K562 (cell line): ENCODE data around the gene TSTD1. TPM values are rescaled to one million over a fixed set of nuclear protein-coding genes. Genes with fewer than 3 reads are reported as not detected.
"Not testable (repeated sequence)": the region's sequence is repeated elsewhere in the genome, so short reads cannot be mapped to it uniquely, and the experiment has no call there.

Experiments used
- ATAC-seq: fragments of 200-7000 bp; cut with Tn5 transposase; 3 replicates; pipeline ENCODE4 v1.9.1; 2020; ENCODE audit warnings: moderate library complexity
- BruUV-seq: library from RNA; stranded (reverse); fragments of 400-500 nt; replicated peaks from 2 replicates; lab custom pipeline; 2021; lab: Mats Ljungman, UMichigan
- CTCF ChIA-PET: fragments of 300-600 bp; formaldehyde crosslinking; extraction: SDS; loops from one replicate; lab custom pipeline; 2021; ENCODE audit warnings: low intra/inter-chr PET ratio; lab: Yijun Ruan, JAX
- POLR2A ChIA-PET: fragments of 300-600, 350-650 bp; sonication (Branson Sonifier 250); formaldehyde crosslinking; extraction: SDS; loops from one replicate; lab custom pipeline; 2021; ENCODE audit warnings: antibody characterized with exemption, inconsistent platforms; lab: Yijun Ruan, JAX
- DNase-seq, 4 experiments: peaks; one replicate each; pipeline versions ENCODE4 v3.0.0 to v3.0.0-alpha.2; 2011 to 2018; ENCODE audit warnings: low spot score in 3 of 4, mixed read lengths in 3 of 4; ENCODE audit errors: extremely low read depth in 1 of 4
- FAIRE-seq: peaks from 2 replicates; lab custom pipeline; 2011; peaks lifted over from hg19 to GRCh38; lab: Jason Lieb, UNC
- H2AFZ ChIP-seq: 2 replicates; pipeline ENCODE4 v1.6.0; 2011; ENCODE audit warnings: low read depth, low read length, control low read depth, inconsistent platforms
- H3K27ac ChIP-seq: fragments of 200-600 bp; 3 replicates; pipeline ENCODE4 v1.8.0; 2011; ENCODE audit warnings: low read depth, mild to moderate bottlenecking, control low read depth, inconsistent platforms, low read length, moderate library complexity, mixed read lengths; ENCODE audit errors: extremely low read depth
- H3K27me3 ChIP-seq, 2 experiments: fragments of 300-600 bp in 1 of 2; 2 replicates in 1 of 2; 3 replicates in 1 of 2; pipeline versions ENCODE4 v1.6.0 to v1.8.0; 2011; ENCODE audit warnings: inconsistent platforms in 2 of 2, low read length in 2 of 2, mild to moderate bottlenecking in 1 of 2, mixed read lengths in 1 of 2, moderate library complexity in 1 of 2; ENCODE audit not compliant: control insufficient read depth in 2 of 2, insufficient read depth in 2 of 2
- H3K36me3 ChIP-seq: fragments of 300-600 bp; 3 replicates; pipeline ENCODE4 v1.8.0; 2011; ENCODE audit warnings: mild to moderate bottlenecking, low read length, inconsistent platforms; ENCODE audit not compliant: control insufficient read depth, insufficient read depth
- H3K4me1 ChIP-seq, 2 experiments: fragments of 200-600 bp in 1 of 2; replicated peaks in 1 of 2; 2 replicates in 1 of 2; 3 replicates in 1 of 2; pipeline versions ENCODE4 v1.5.1 to v1.8.0; 2011; ENCODE audit warnings: inconsistent platforms in 2 of 2, low read length in 2 of 2, mild to moderate bottlenecking in 1 of 2, mixed read lengths in 1 of 2, moderate library complexity in 1 of 2; ENCODE audit not compliant: control insufficient read depth in 2 of 2, insufficient read depth in 2 of 2
- H3K4me2 ChIP-seq: 2 replicates; pipeline ENCODE4 v1.6.1; 2011; ENCODE audit warnings: low read length, control low read depth, inconsistent platforms, mixed read lengths; ENCODE audit not compliant: insufficient read depth
- H3K4me3 ChIP-seq: fragments of 200-600 bp; sonication (generic), shearing (Covaris generic); 2 replicates; pipeline ENCODE4 v1.5.1; 2016; ENCODE audit warnings: control low read depth, inconsistent platforms
- H3K79me2 ChIP-seq: fragments of 200-600 bp; 3 replicates; pipeline ENCODE4 v1.8.0; 2011; ENCODE audit warnings: low read length, inconsistent platforms; ENCODE audit not compliant: control insufficient read depth, insufficient read depth
- H3K9ac ChIP-seq, 2 experiments: 2 replicates each; pipeline versions ENCODE4 v1.6.0 to v1.6.1; 2011; ENCODE audit warnings: low read depth in 2 of 2, low read length in 2 of 2, control low read depth in 1 of 2, inconsistent platforms in 1 of 2, mild to moderate bottlenecking in 1 of 2, mixed read lengths in 1 of 2; ENCODE audit not compliant: insufficient read depth in 1 of 2
- H3K9me1 ChIP-seq: one replicate; pipeline ENCODE4 v1.6.0; 2011; ENCODE audit warnings: inconsistent platforms, mild to moderate bottlenecking, low read length, moderate library complexity; ENCODE audit not compliant: control insufficient read depth, insufficient read depth
- H3K9me3 ChIP-seq: replicated peaks from 2 replicates; pipeline ENCODE4 v1.5.1; 2011; ENCODE audit warnings: low read depth, low read length, inconsistent platforms; ENCODE audit not compliant: control insufficient read depth, insufficient read depth
- H4K20me1 ChIP-seq: replicated peaks from 2 replicates; pipeline ENCODE4 v1.6.1; 2011; ENCODE audit warnings: low read length, inconsistent platforms, mixed read lengths; ENCODE audit not compliant: control insufficient read depth, insufficient read depth
- GTF2A2 ChIP-seq: IDR thresholded peaks from 2 replicates; pipeline ENCODE4 v1.6.1; 2016; ENCODE audit warnings: mild to moderate bottlenecking, missing genetic modification characterization, missing compliant biosample characterization
- KLF6 ChIP-seq: fragments of 250-450 bp; sonication (Bioruptor Pico); IDR thresholded peaks from 2 replicates; pipeline ENCODE4 v1.4.0; 2020; ENCODE audit warnings: mild to moderate bottlenecking, moderate library complexity, borderline replicate concordance
- MAFG ChIP-seq: fragments of 450-650 bp; conservative IDR thresholded peaks from 2 replicates; pipeline ENCODE4 v1.6.1; 2016; ENCODE audit warnings: missing genetic modification characterization, missing compliant biosample characterization
- MEF2D ChIP-seq: conservative IDR thresholded peaks from 2 replicates; pipeline ENCODE4 v1.6.1; 2016; ENCODE audit warnings: low read depth, missing genetic modification characterization, missing compliant biosample characterization
- PYGO2 ChIP-seq: fragments of 450-650 bp; IDR thresholded peaks from 2 replicates; pipeline ENCODE4 v1.6.1; 2016; ENCODE audit warnings: mild to moderate bottlenecking, missing genetic modification characterization, moderate library complexity, missing compliant biosample characterization
- SMAD3 ChIP-seq: fragments of 450-650 bp; formaldehyde crosslinking; conservative IDR thresholded peaks from 2 replicates; pipeline ENCODE4 v1.4.0; 2020; ENCODE audit warnings: mild to moderate bottlenecking
- SMAD4 ChIP-seq: fragments of 250-450 bp; sonication (Bioruptor Pico); conservative IDR thresholded peaks from 2 replicates; pipeline ENCODE4 v1.8.0; 2021; ENCODE audit warnings: inconsistent platforms, mild to moderate bottlenecking, moderate library complexity
- TAF7 ChIP-seq: fragments of 450-650 bp; IDR thresholded peaks from 2 replicates; pipeline ENCODE4 v1.6.1; 2016; ENCODE audit warnings: missing genetic modification characterization, missing compliant biosample characterization
- TEAD1 ChIP-seq, 2 experiments: fragments of 450-650 bp in 1 of 2; sonication (generic) in 1 of 2; formaldehyde crosslinking; IDR thresholded peaks; 2 replicates each; pipeline versions ENCODE4 v1.4.0 to v1.8.0; 2020 to 2022; ENCODE audit warnings: mild to moderate bottlenecking in 2 of 2, missing genetic modification reagents in 1 of 2
- ZNF239 ChIP-seq: fragments of 250-450 bp; sonication (Bioruptor Pico); IDR thresholded peaks from 2 replicates; pipeline ENCODE4 v1.4.0; 2020; ENCODE audit warnings: mild to moderate bottlenecking
- ZNF444 ChIP-seq: fragments of 250-450 bp; sonication (Bioruptor Pico); IDR thresholded peaks from 2 replicates; pipeline ENCODE4 v1.4.0; 2020; ENCODE audit warnings: mild to moderate bottlenecking, moderate library complexity
- ZNF445 ChIP-seq: fragments of 250-450 bp; sonication (Bioruptor Pico); IDR thresholded peaks from 2 replicates; pipeline ENCODE4 v1.4.0; 2020; ENCODE audit warnings: low read depth, mild to moderate bottlenecking, moderate library complexity
- ZNF583 ChIP-seq: fragments of 250-450 bp; sonication (Bioruptor Pico); IDR thresholded peaks from 2 replicates; pipeline ENCODE4 v1.4.0; 2020
- WGBS: fragments of 100-300 bp; shearing (Covaris generic); methylation state at CpG from one replicate; pipeline ENCODE4 v1.1.6; 2016; ENCODE audit warnings: low coverage, mixed read lengths; ENCODE audit not compliant: insufficient coverage; ENCODE audit errors: missing lambda C conversion rate; 5-methylcytosine and 5-hydroxymethylcytosine counted together
- in situ Hi-C: fragments of 300-500 bp; cut with MboI; formaldehyde crosslinking; loops from 4 replicates; pipeline ENCODE4 v1.15.0; 2018; ENCODE audit warnings: inconsistent platforms, mixed read lengths
- intact Hi-C: fragments of 100-400 bp; cut with micrococcal nuclease; formaldehyde crosslinking; loops from 2 replicates; pipeline ENCODE4 v1.14.2; 2022
- polyA plus RNA-seq, 8 experiments: library from polyadenylated mRNA; depleted of rRNA in 4 of 8; stranded (reverse) in 5 of 8; unstranded in 3 of 8; fragments of >200 nt; fragmentation: Nextera tagmentation in 2 of 8; fragmentation: Illumina TruSeq in 1 of 8; extraction: Ambion mirVana in 2 of 8; extraction: Trizol in 1 of 8; gene quantifications; 2 replicates each; pipeline versions ENCODE4 v1.2.1 to v1.2.3, GENCODE V29; 2011 to 2014; ENCODE audit warnings: inconsistent platforms in 1 of 8, missing spikeins in 1 of 8
- total RNA-seq, 7 experiments: library from RNA; depleted of rRNA in 6 of 7; stranded (reverse); fragments of >200 nt in 6 of 7; fragmentation: Illumina TruSeq in 2 of 7; extraction: Trizol in 2 of 7; gene quantifications; 2 replicates each; pipeline versions ENCODE4 v1.2.1 to v1.2.3, GENCODE V29; 2011 to 2021; ENCODE audit warnings: low replicate concordance in 1 of 7
- TF ChIP-seq, protein P1 (sequence below), 2 experiments: fragments of 450-650 bp; conservative IDR thresholded peaks; 2 replicates each; pipeline ENCODE4 v1.6.1; 2017; ENCODE audit warnings: mild to moderate bottlenecking in 2 of 2, moderate library complexity in 2 of 2
- TF ChIP-seq, protein P2 (sequence below): fragments of 450-650 bp; IDR thresholded peaks from 2 replicates; pipeline ENCODE4 v1.6.1; 2016; ENCODE audit warnings: antibody characterized with exemption
- TF ChIP-seq, protein P3 (sequence below): fragments of 450-650 bp; formaldehyde crosslinking; IDR thresholded peaks from 2 replicates; pipeline ENCODE4 v1.4.0; 2020; ENCODE audit warnings: mild to moderate bottlenecking, moderate library complexity
- TF ChIP-seq, protein P4 (sequence below): fragments of 250-450 bp; sonication (Bioruptor Pico); IDR thresholded peaks from 2 replicates; pipeline ENCODE4 v1.8.0; 2021; ENCODE audit warnings: mild to moderate bottlenecking, moderate library complexity

TSTD1 gene
- total and polyA plus RNA-seq, 9 of the 15 experiments (the other 6 are each of a cell fraction or from before 2014, with no cell fraction given), result 0.23 to 0.53 TPM; not detected in 7

DNA sequence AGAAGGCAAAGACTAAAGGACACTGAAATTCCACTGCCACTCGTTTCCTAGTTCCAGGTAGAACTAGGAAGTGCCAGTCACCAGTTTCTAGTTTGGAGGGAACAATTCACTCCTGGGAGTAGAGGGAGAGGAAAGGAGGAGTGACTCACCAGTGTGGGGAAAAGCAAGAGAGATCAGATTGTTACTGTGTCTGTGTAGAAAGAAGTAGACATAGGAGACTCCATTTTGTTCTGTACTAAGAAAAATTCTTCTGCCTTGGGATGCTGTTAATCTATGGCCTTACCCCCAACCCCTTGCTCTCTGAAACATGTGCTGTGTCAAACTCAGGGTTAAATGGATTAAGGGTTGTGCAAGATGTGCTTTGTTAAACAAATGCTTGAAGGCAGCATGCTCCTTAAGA, 22.1 kb downstream of the TSTD1 start:
- CTCF ChIA-PET, BruUV-seq, POLR2A ChIA-PET, H3K4me3 ChIP-seq, H2AFZ ChIP-seq, DNase-seq, FAIRE-seq, H3K36me3 ChIP-seq, H3K9ac ChIP-seq, H4K20me1 ChIP-seq, H3K4me2 ChIP-seq, in situ Hi-C loops, H3K27me3 ChIP-seq, ATAC-seq, intact Hi-C loops, H3K9me1 ChIP-seq, H3K9me3 ChIP-seq: not testable (repeated sequence)
- 92% methylated on average over 1 of the region's 1 CpG for WGBS
- peaks cover 79% of the 10 kb centered on the region for H3K79me2 ChIP-seq
- peaks cover 42 to 47% of the 10 kb centered on the region in 2 experiments for H3K4me1 ChIP-seq
- H3K27ac ChIP-seq, result 0 out of 3 replicates have a peak overlapping the region, but pooled peaks have one; percentile 25
- TF ChIP-seq, protein P1, sequence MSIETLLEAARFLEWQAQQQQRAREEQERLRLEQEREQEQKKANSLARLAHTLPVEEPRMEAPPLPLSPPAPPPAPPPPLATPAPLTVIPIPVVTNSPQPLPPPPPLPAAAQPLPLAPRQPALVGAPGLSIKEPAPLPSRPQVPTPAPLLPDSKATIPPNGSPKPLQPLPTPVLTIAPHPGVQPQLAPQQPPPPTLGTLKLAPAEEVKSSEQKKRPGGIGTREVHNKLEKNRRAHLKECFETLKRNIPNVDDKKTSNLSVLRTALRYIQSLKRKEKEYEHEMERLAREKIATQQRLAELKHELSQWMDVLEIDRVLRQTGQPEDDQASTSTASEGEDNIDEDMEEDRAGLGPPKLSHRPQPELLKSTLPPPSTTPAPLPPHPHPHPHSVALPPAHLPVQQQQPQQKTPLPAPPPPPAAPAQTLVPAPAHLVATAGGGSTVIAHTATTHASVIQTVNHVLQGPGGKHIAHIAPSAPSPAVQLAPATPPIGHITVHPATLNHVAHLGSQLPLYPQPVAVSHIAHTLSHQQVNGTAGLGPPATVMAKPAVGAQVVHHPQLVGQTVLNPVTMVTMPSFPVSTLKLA (conservative IDR thresholded peaks at IDR 0.05), result 0 out of 4 replicates have a peak, but pooled peaks of 1 of the 2 experiments have one; percentile 19
- TF ChIP-seq ZNF444 (CRISPR knock-in tag) (peak; percentile 63; the same call in 1 of the 2 replicates), KLF6 (CRISPR knock-in tag) (peak; percentile 87; the same call in 1 of the 2 replicates), MEF2D (peak; percentile 87), GTF2A2 (tag) (peak; percentile 84), MAFG (tag) (peak; percentile 22; the same call in 1 of the 2 replicates), ZNF239 (CRISPR knock-in tag) (0 out of 2 replicates have a peak, but pooled peaks have one; percentile 45), TEAD1 (CRISPR knock-in tag; IDR thresholded peaks at IDR 0.05) (peak in 1 of 2 experiments; percentile 52; a peak in 1 of 4 replicates), TAF7 (tag) (0 out of 2 replicates have a peak, but pooled peaks have one; percentile 29), ZNF445 (CRISPR knock-in tag) (peak; percentile 75; the same call in 1 of the 2 replicates), ZNF583 (peak; percentile 94), PYGO2 (tag) (peak; percentile 85), SMAD3 (CRISPR knock-in tag) (peak; percentile 79), SMAD4 (CRISPR knock-in tag) (peak; percentile 92)
- TF ChIP-seq, protein P2, sequence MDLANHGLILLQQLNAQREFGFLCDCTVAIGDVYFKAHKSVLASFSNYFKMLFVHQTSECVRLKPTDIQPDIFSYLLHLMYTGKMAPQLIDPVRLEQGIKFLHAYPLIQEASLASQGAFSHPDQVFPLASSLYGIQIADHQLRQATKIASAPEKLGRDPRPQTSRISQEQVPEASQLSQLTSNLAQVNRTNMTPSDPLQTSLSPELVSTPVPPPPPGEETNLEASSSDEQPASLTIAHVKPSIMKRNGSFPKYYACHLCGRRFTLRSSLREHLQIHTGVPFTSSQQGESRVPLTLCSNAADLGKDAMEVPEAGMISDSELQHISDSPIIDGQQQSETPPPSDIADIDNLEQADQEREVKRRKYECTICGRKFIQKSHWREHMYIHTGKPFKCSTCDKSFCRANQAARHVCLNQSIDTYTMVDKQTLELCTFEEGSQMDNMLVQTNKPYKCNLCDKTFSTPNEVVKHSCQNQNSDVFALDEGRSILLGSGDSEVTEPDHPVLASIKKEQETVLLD, result peak; percentile 30; the same call in 1 of the 2 replicates
- TF ChIP-seq, protein P3, sequence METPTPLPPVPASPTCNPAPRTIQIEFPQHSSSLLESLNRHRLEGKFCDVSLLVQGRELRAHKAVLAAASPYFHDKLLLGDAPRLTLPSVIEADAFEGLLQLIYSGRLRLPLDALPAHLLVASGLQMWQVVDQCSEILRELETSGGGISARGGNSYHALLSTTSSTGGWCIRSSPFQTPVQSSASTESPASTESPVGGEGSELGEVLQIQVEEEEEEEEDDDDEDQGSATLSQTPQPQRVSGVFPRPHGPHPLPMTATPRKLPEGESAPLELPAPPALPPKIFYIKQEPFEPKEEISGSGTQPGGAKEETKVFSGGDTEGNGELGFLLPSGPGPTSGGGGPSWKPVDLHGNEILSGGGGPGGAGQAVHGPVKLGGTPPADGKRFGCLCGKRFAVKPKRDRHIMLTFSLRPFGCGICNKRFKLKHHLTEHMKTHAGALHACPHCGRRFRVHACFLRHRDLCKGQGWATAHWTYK (CRISPR knock-in tag), result peak; percentile 85
- TF ChIP-seq, protein P4, sequence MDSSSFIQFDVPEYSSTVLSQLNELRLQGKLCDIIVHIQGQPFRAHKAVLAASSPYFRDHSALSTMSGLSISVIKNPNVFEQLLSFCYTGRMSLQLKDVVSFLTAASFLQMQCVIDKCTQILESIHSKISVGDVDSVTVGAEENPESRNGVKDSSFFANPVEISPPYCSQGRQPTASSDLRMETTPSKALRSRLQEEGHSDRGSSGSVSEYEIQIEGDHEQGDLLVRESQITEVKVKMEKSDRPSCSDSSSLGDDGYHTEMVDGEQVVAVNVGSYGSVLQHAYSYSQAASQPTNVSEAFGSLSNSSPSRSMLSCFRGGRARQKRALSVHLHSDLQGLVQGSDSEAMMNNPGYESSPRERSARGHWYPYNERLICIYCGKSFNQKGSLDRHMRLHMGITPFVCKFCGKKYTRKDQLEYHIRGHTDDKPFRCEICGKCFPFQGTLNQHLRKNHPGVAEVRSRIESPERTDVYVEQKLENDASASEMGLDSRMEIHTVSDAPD, result peak; percentile 63; the same call in 1 of the 2 replicates
